ENCODE data around the gene SCNN1B. TPM values are rescaled to one million over a fixed set of nuclear protein-coding genes. Genes with fewer than 3 reads are reported as not detected.
A peak's percentile ranks its signal among the peaks of the same experiment; 100 is the strongest.
"Not testable (repeated sequence)": the region's sequence is repeated elsewhere in the genome, so short reads cannot be mapped to it uniquely, and the experiment has no call there.

SCNN1B gene
- polyA plus RNA-seq, 2 donors = 46.0 to 99.9 TPM

- H3K9me3 ChIP-seq (ENCODE audit: control insufficient read depth in 2 of 2, insufficient read depth in 1 of 2, low read depth in 1 of 2, low read length in 1 of 2) = no peaks in the 10 kb centered on the region
- no peaks in the 10 kb centered on the region for H3K27me3 ChIP-seq (ENCODE audit: control insufficient read depth in 1 of 2, insufficient read depth in 2 of 2, low read length in 2 of 2)
- no peak overlapping the region for H3K4me3 ChIP-seq (ENCODE audit: low read depth in 1 of 2, low read length in 2 of 2)
- H3K4me1 ChIP-seq (ENCODE audit: control insufficient read depth in 2 of 2, insufficient read depth in 2 of 2, low read length in 1 of 2) = peaks cover 5% of the 10 kb centered on the region in 2 donors
- H3K36me3 ChIP-seq (ENCODE audit: control insufficient read depth in 2 of 2, insufficient read depth in 2 of 2, low read length in 1 of 2) = peaks cover 0 to 8% of the 10 kb centered on the region in 2 donors
- 73 to 77% methylated on average over 8 of the region's 8 CpGs for WGBS, 2 donors
- no peak overlapping the region for H3K27ac ChIP-seq (ENCODE audit: low read depth in 2 of 2, low read length in 1 of 2)
These were observed 57.1 kb downstream of the SCNN1B start for GRCh38 chr16:23359092-23359760.

GRCh38 chr16:23362460-23363317, 60.6 kb downstream of the SCNN1B start:
- Histone ChIP-seq H3K27ac (ENCODE audit: low read depth in 2 of 2, low read length in 1 of 2) (peak overlapping the region; percentile 26 to 34), H3K27me3 (ENCODE audit: control insufficient read depth in 1 of 2, insufficient read depth in 2 of 2, low read length in 2 of 2) (no peaks in the 10 kb centered on the region), H3K4me1 (ENCODE audit: control insufficient read depth in 2 of 2, insufficient read depth in 2 of 2, low read length in 1 of 2) (peaks cover 5% of the 10 kb centered on the region in 2 donors), H3K4me3 (ENCODE audit: low read depth in 1 of 2, low read length in 2 of 2) (no peak overlapping the region), H3K36me3 (ENCODE audit: control insufficient read depth in 2 of 2, insufficient read depth in 2 of 2, low read length in 1 of 2) (peaks cover 0 to 2% of the 10 kb centered on the region in 2 donors), H3K9me3 (ENCODE audit: control insufficient read depth in 2 of 2, insufficient read depth in 1 of 2, low read depth in 1 of 2, low read length in 1 of 2) (no peaks in the 10 kb centered on the region)
- WGBS, 2 donors = 42 to 53% methylated on average over 11 of the region's 11 CpGs

- Histone ChIP-seq H3K4me3 (ENCODE audit: low read depth in 1 of 2, low read length in 2 of 2) (no peak overlapping the region), H3K9me3 (ENCODE audit: control insufficient read depth in 2 of 2, insufficient read depth in 1 of 2, low read depth in 1 of 2, low read length in 1 of 2) (no peaks in the 10 kb centered on the region), H3K27me3 (ENCODE audit: control insufficient read depth in 1 of 2, insufficient read depth in 2 of 2, low read length in 2 of 2) (no peaks in the 10 kb centered on the region), H3K36me3 (ENCODE audit: control insufficient read depth in 2 of 2, insufficient read depth in 2 of 2, low read length in 1 of 2) (peaks cover 0 to 4% of the 10 kb centered on the region in 2 donors), H3K4me1 (ENCODE audit: control insufficient read depth in 2 of 2, insufficient read depth in 2 of 2, low read length in 1 of 2) (peaks cover 5% of the 10 kb centered on the region in 2 donors), H3K27ac (ENCODE audit: low read depth in 2 of 2, low read length in 1 of 2) (no peak overlapping the region)
- WGBS, 2 donors = 36 to 44% methylated on average over 5 of the region's 5 CpGs
These were observed 63.6 kb downstream of the SCNN1B start for GRCh38 chr16:23365602-23366240.

- 80 to 82% methylated on average over 7 of the region's 7 CpGs for WGBS, 2 donors
- not testable (repeated sequence) for H3K27ac ChIP-seq (ENCODE audit: low read depth in 2 of 2, low read length in 1 of 2); H3K27me3 ChIP-seq (ENCODE audit: control insufficient read depth in 1 of 2, insufficient read depth in 2 of 2, low read length in 2 of 2); H3K9me3 ChIP-seq (ENCODE audit: control insufficient read depth in 2 of 2, insufficient read depth in 1 of 2, low read depth in 1 of 2, low read length in 1 of 2); H3K4me3 ChIP-seq (ENCODE audit: low read depth in 1 of 2, low read length in 2 of 2); H3K4me1 ChIP-seq (ENCODE audit: control insufficient read depth in 2 of 2, insufficient read depth in 2 of 2, low read length in 1 of 2)
- H3K36me3 ChIP-seq (ENCODE audit: control insufficient read depth in 2 of 2, insufficient read depth in 2 of 2, low read length in 1 of 2) = peaks cover 0 to 11% of the 10 kb centered on the region in 2 donors
These were observed 64.2 kb downstream of the SCNN1B start for GRCh38 chr16:23366341-23366740.

- no peak overlapping the region for H3K27ac ChIP-seq (ENCODE audit: low read depth in 2 of 2, low read length in 1 of 2)
- peaks cover 0 to 15% of the 10 kb centered on the region in 2 donors for H3K36me3 ChIP-seq (ENCODE audit: control insufficient read depth in 2 of 2, insufficient read depth in 2 of 2, low read length in 1 of 2)
- no peaks in the 10 kb centered on the region for H3K27me3 ChIP-seq (ENCODE audit: control insufficient read depth in 1 of 2, insufficient read depth in 2 of 2, low read length in 2 of 2)
- peaks cover 3 to 4% of the 10 kb centered on the region in 2 donors for H3K4me1 ChIP-seq (ENCODE audit: control insufficient read depth in 2 of 2, insufficient read depth in 2 of 2, low read length in 1 of 2)
- H3K4me3 ChIP-seq (ENCODE audit: low read depth in 1 of 2, low read length in 2 of 2) = no peak overlapping the region
- no peaks in the 10 kb centered on the region for H3K9me3 ChIP-seq (ENCODE audit: control insufficient read depth in 2 of 2, insufficient read depth in 1 of 2, low read depth in 1 of 2, low read length in 1 of 2)
- WGBS, 2 donors = 87 to 91% methylated on average over 10 of the region's 10 CpGs
These were observed 65.5 kb downstream of the SCNN1B start for GRCh38 chr16:23367564-23367963.

- no peak overlapping the region for H3K4me3 ChIP-seq (ENCODE audit: low read depth in 1 of 2, low read length in 2 of 2)
- H3K27ac ChIP-seq (ENCODE audit: low read depth in 2 of 2, low read length in 1 of 2) = peak overlapping the region in 1 of 2 donors; percentile 5
- WGBS, 2 donors = 88 to 91% methylated on average over 8 of the region's 8 CpGs
- no peaks in the 10 kb centered on the region for H3K9me3 ChIP-seq (ENCODE audit: control insufficient read depth in 2 of 2, insufficient read depth in 1 of 2, low read depth in 1 of 2, low read length in 1 of 2)
- no peaks in the 10 kb centered on the region for H3K27me3 ChIP-seq (ENCODE audit: control insufficient read depth in 1 of 2, insufficient read depth in 2 of 2, low read length in 2 of 2)
- H3K36me3 ChIP-seq (ENCODE audit: control insufficient read depth in 2 of 2, insufficient read depth in 2 of 2, low read length in 1 of 2) = peaks cover 0 to 15% of the 10 kb centered on the region in 2 donors
- H3K4me1 ChIP-seq (ENCODE audit: control insufficient read depth in 2 of 2, insufficient read depth in 2 of 2, low read length in 1 of 2) = no peaks in the 10 kb centered on the region
These were observed 65.9 kb downstream of the SCNN1B start for GRCh38 chr16:23367988-23368387.

GRCh38 chr16:23368469-23368868, 66.4 kb downstream of the SCNN1B start:
- no peaks in the 10 kb centered on the region for H3K27me3 ChIP-seq (ENCODE audit: control insufficient read depth in 1 of 2, insufficient read depth in 2 of 2, low read length in 2 of 2)
- H3K9me3 ChIP-seq (ENCODE audit: control insufficient read depth in 2 of 2, insufficient read depth in 1 of 2, low read depth in 1 of 2, low read length in 1 of 2) = no peaks in the 10 kb centered on the region
- H3K27ac ChIP-seq (ENCODE audit: low read depth in 2 of 2, low read length in 1 of 2) = peak overlapping the region in 1 of 2 donors; percentile 5
- no peaks in the 10 kb centered on the region for H3K4me1 ChIP-seq (ENCODE audit: control insufficient read depth in 2 of 2, insufficient read depth in 2 of 2, low read length in 1 of 2)
- peaks cover 0 to 17% of the 10 kb centered on the region in 2 donors for H3K36me3 ChIP-seq (ENCODE audit: control insufficient read depth in 2 of 2, insufficient read depth in 2 of 2, low read length in 1 of 2)
- no peak overlapping the region for H3K4me3 ChIP-seq (ENCODE audit: low read depth in 1 of 2, low read length in 2 of 2)
- WGBS, 2 donors = 43 to 60% methylated on average over 5 of the region's 5 CpGs

- H3K27me3 ChIP-seq (ENCODE audit: control insufficient read depth in 1 of 2, insufficient read depth in 2 of 2, low read length in 2 of 2) = no peaks in the 10 kb centered on the region
- H3K4me1 ChIP-seq (ENCODE audit: control insufficient read depth in 2 of 2, insufficient read depth in 2 of 2, low read length in 1 of 2) = no peaks in the 10 kb centered on the region
- no peak overlapping the region for H3K27ac ChIP-seq (ENCODE audit: low read depth in 2 of 2, low read length in 1 of 2)
- H3K36me3 ChIP-seq (ENCODE audit: control insufficient read depth in 2 of 2, insufficient read depth in 2 of 2, low read length in 1 of 2) = peaks cover 0 to 21% of the 10 kb centered on the region in 2 donors
- no peak overlapping the region for H3K4me3 ChIP-seq (ENCODE audit: low read depth in 1 of 2, low read length in 2 of 2)
- no peaks in the 10 kb centered on the region for H3K9me3 ChIP-seq (ENCODE audit: control insufficient read depth in 2 of 2, insufficient read depth in 1 of 2, low read depth in 1 of 2, low read length in 1 of 2)
- 75 to 82% methylated on average over 7 of the region's 7 CpGs for WGBS, 2 donors
These were observed 67.3 kb downstream of the SCNN1B start for GRCh38 chr16:23369416-23369815.

GRCh38 chr16:23371368-23371767, 69.3 kb downstream of the SCNN1B start:
- no peaks in the 10 kb centered on the region for H3K9me3 ChIP-seq (ENCODE audit: control insufficient read depth in 2 of 2, insufficient read depth in 1 of 2, low read depth in 1 of 2, low read length in 1 of 2)

More at GRCh38 chr16:23371368-23371767, 69.3 kb downstream of the SCNN1B start:
- no peak overlapping the region for H3K4me3 ChIP-seq (ENCODE audit: low read depth in 1 of 2, low read length in 2 of 2)
- no peaks in the 10 kb centered on the region for H3K4me1 ChIP-seq (ENCODE audit: control insufficient read depth in 2 of 2, insufficient read depth in 2 of 2, low read length in 1 of 2)
- H3K36me3 ChIP-seq (ENCODE audit: control insufficient read depth in 2 of 2, insufficient read depth in 2 of 2, low read length in 1 of 2) = peaks cover 0 to 27% of the 10 kb centered on the region in 2 donors
- H3K27me3 ChIP-seq (ENCODE audit: control insufficient read depth in 1 of 2, insufficient read depth in 2 of 2, low read length in 2 of 2) = no peaks in the 10 kb centered on the region
- H3K27ac ChIP-seq (ENCODE audit: low read depth in 2 of 2, low read length in 1 of 2) = no peak overlapping the region
- WGBS, 2 donors = 80 to 82% methylated on average over 9 of the region's 9 CpGs
